ENCODE measurements around the gene CHN1.

DNA sequence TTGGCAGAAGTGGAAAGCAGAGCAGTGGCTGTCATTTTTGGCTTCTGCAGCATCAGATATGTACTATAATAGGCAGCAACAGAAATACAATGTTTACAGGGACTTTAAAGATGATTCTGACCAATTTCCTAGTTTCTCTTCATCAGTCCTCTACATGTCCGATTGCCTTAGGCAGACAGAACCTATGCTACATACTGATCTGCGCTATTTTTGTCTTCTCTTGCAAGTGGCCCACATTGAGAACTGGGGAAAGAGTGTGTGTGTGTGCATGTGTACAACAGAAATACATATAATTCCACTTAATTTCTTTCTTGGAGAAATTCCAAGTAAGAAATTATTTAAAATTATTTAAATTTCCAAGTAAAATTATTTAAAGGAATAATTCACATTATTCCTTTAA lies 163.8 kb downstream of the CHN1 start:
- TF ChIP-seq, protein P1, sequence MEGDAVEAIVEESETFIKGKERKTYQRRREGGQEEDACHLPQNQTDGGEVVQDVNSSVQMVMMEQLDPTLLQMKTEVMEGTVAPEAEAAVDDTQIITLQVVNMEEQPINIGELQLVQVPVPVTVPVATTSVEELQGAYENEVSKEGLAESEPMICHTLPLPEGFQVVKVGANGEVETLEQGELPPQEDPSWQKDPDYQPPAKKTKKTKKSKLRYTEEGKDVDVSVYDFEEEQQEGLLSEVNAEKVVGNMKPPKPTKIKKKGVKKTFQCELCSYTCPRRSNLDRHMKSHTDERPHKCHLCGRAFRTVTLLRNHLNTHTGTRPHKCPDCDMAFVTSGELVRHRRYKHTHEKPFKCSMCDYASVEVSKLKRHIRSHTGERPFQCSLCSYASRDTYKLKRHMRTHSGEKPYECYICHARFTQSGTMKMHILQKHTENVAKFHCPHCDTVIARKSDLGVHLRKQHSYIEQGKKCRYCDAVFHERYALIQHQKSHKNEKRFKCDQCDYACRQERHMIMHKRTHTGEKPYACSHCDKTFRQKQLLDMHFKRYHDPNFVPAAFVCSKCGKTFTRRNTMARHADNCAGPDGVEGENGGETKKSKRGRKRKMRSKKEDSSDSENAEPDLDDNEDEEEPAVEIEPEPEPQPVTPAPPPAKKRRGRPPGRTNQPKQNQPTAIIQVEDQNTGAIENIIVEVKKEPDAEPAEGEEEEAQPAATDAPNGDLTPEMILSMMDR (IDR thresholded peaks at IDR 0.05) = no peak
- no peak for TF ChIP-seq POLR2A (IDR thresholded peaks at IDR 0.05)

All from testis (tissue), 2 donors.